SK-N-SH (cell line): Measurements from ENCODE around the gene RP9.

Experiments used
- CTCF ChIP-seq: fragments of 200-600 bp; sonication (generic); IDR thresholded peaks from 2 replicates; pipeline ENCODE4 v1.6.1; 2017; ENCODE audit warnings: antibody characterized with exemption, mild to moderate bottlenecking, moderate library complexity
- GABPA ChIP-seq: IDR thresholded peaks from 2 replicates; pipeline ENCODE4 v1.4.0; 2012; ENCODE audit warnings: low read depth, mild to moderate bottlenecking
- JUND ChIP-seq: IDR thresholded peaks from 2 replicates; pipeline ENCODE4 v1.4.0; 2012
- MEF2A ChIP-seq: IDR thresholded peaks from 2 replicates; pipeline ENCODE4 v1.4.0; 2012; ENCODE audit warnings: low read depth, borderline replicate concordance
- MXI1 ChIP-seq: IDR thresholded peaks from 2 replicates; pipeline ENCODE4 v1.6.1; 2012; ENCODE audit warnings: mild to moderate bottlenecking, low read depth, low read length, improper control_type of control experiment
- POLR2AphosphoS5 ChIP-seq: IDR thresholded peaks from 2 replicates; pipeline ENCODE4 v1.6.1; 2012; ENCODE audit warnings: low read depth, low read length
- RCOR1 ChIP-seq: fragments of 150-350 bp; IDR thresholded peaks from 2 replicates; pipeline ENCODE4 v1.6.1; 2017; ENCODE audit warnings: antibody characterized with exemption, low read length
- REST ChIP-seq: IDR thresholded peaks from 2 replicates; pipeline ENCODE4 v1.6.1; 2012; ENCODE audit warnings: mild to moderate bottlenecking, low read depth, low read length, moderate library complexity

- TF ChIP-seq CTCF: no peak
- peak; percentile 87 for TF ChIP-seq POLR2AphosphoS5
- no peak for TF ChIP-seq JUND
- no peak; the same call in 1 of the 2 replicates for TF ChIP-seq MXI1
- no peak for TF ChIP-seq MEF2A
- peak; percentile 45; the same call in 1 of the 2 replicates for TF ChIP-seq RCOR1
- peak; percentile 53; the same call in 1 of the 2 replicates for TF ChIP-seq GABPA
- peak; percentile 45; the same call in 1 of the 2 replicates for TF ChIP-seq REST
These were observed 46.3 kb downstream of the RP9 start for GRCh38 chr7:33062782-33063443.
